Heart left ventricle (tissue), 16 donors: Measurements from ENCODE around the gene MDK. TPM values are rescaled to one million over a fixed set of nuclear protein-coding genes. Genes with fewer than 3 reads are reported as not detected.
A peak's percentile ranks its signal among the peaks of the same experiment; 100 is the strongest.

Experiments
- ATAC-seq, 4 donors: fragments of 200-7000 bp; cut with Tn5 transposase; one replicate each; pipeline ENCODE4 v1.9.1; 2020 to 2022; ENCODE audit warnings: moderate library complexity in 4 of 4, mild to moderate bottlenecking in 3 of 4, moderate number of reproducible peaks in 1 of 4
- DNase-seq, 5 donors: peaks; one replicate each; pipeline ENCODE4 v3.0.0-alpha.2; 2020
- H3K27ac ChIP-seq, 12 donors: fragments of 200-600 bp; sonication (generic) in 4 of 12; one replicate each; pipeline versions ENCODE4 v1.5.0 to v1.8.0; 2016 to 2022; ENCODE audit warnings: mild to moderate bottlenecking in 2 of 12
- H3K27me3 ChIP-seq, 9 donors: fragments of 200-600 bp; sonication (generic) in 2 of 9; one replicate each; pipeline versions ENCODE4 v1.5.1 to v1.8.0; 2016 to 2022; ENCODE audit warnings: mild to moderate bottlenecking in 3 of 9
- H3K36me3 ChIP-seq, 9 donors: fragments of 200-600 bp; sonication (generic) in 2 of 9; one replicate each; pipeline versions ENCODE4 v1.5.0 to v1.8.0; 2018 to 2022; ENCODE audit warnings: mild to moderate bottlenecking in 2 of 9
- H3K4me1 ChIP-seq, 12 donors: fragments of 200-600 bp; sonication (generic) in 4 of 12; one replicate each; pipeline versions ENCODE4 v1.5.0 to v1.8.0; 2016 to 2022; ENCODE audit warnings: mild to moderate bottlenecking in 3 of 12
- H3K4me3 ChIP-seq, 12 donors: fragments of 200-600 bp; sonication (generic) in 4 of 12; one replicate each; pipeline versions ENCODE4 v1.5.0 to v1.8.0; 2017 to 2022; ENCODE audit warnings: mild to moderate bottlenecking in 9 of 12, moderate library complexity in 4 of 12
- H3K9me3 ChIP-seq, 12 donors: fragments of 200-600 bp; sonication (generic) in 4 of 12; one replicate each; pipeline versions ENCODE4 v1.5.0 to v1.8.0; 2016 to 2022; ENCODE audit warnings: mild to moderate bottlenecking in 1 of 12
- POLR2A ChIP-seq, 2 donors: fragments of 450-650 bp; IDR thresholded peaks; one replicate each; pipeline ENCODE4 v1.6.1; 2017; ENCODE audit warnings: antibody characterized with exemption in 2 of 2, mild to moderate bottlenecking in 2 of 2, moderate library complexity in 2 of 2
- WGBS, 4 donors: extraction: QIAGEN DNeasy Blood & Tissue Kit in 2 of 4; methylation state at CpG; one replicate each; pipeline versions ENCODE4 v1.1.5 to v1.1.7; 2013 to 2018; 5-methylcytosine and 5-hydroxymethylcytosine counted together
- intact Hi-C, 10 donors: fragments of 100-400 bp; cut with DNase I; formaldehyde crosslinking; loops; one replicate each; pipeline versions ENCODE4 v1.11.1 to v1.14.2; 2022
- polyA plus RNA-seq, 2 donors: library from polyadenylated mRNA; stranded (reverse); fragments of 200-250 nt; gene quantifications; one replicate each; pipeline ENCODE4 v1.2.3, GENCODE V29; 2013
- total RNA-seq, 9 donors: library from RNA; depleted of rRNA in 2 of 9; stranded (reverse); fragments of >200 nt in 2 of 9; fragmentation: NEBNext Ultra II Directional in 3 of 9; extraction: Animal tissue kit (Norgen Biotek cat#: 25700) in 3 of 9; gene quantifications; one replicate each; pipeline versions ENCODE4 v1.1.0 to v1.2.4, GENCODE V29; 2016 to 2023
- TF ChIP-seq, protein P1 (sequence below), 12 donors: fragments of 200-600 bp; sonication (generic) in 4 of 12; IDR thresholded peaks; one replicate each; pipeline versions ENCODE4 v1.5.0 to v1.8.0; 2018 to 2022; ENCODE audit warnings: antibody characterized with exemption in 12 of 12, mild to moderate bottlenecking in 5 of 12
- donor health status: ischemic (EF 13 %, LVEDD 7.1; RV severe dilation, severe dysfunction).
- donor health status: healthy with polysubstance abuse.
- donor health status: DM: no; HTN: yes; CAD: no.
- donor health status: DM: no; HTN: no; CAD: no.
- donor health status: ischemic (EF 25% LVEDD 6.9; RV normal size, moderate dysfunction).
- donor health status: ischemic (EF 25% LVEDD 5.7; RV mildly dilated, moderate dysfunction).
- donor health status: healthy.
- donor health status: DM: yes; HTN: yes; CAD: no.
- donor health status: ischemic (EF 35%, LVEDD 5.7; RV mildly dilated, moderate dysfunction).
- donor health status: nonischemic (EF 11% LVEDD 7.7; RV severe dilation, severe dysfunction).
- donor health status: DM: yes; HTN: yes; CAD: no.
- donor health status: PGD.
- donor health status: ischemic (EF 29% LVEDD 5.4; RV normal size, mild dysfunction).
- donor health status: nonischemic (EF 23%, LVEDD 6.1; RV moderate dilation, normal function).

Gene MDK
- total and polyA plus RNA-seq, 11 donors = 1.9 to 26.5 (median 5.4) TPM

DNA sequence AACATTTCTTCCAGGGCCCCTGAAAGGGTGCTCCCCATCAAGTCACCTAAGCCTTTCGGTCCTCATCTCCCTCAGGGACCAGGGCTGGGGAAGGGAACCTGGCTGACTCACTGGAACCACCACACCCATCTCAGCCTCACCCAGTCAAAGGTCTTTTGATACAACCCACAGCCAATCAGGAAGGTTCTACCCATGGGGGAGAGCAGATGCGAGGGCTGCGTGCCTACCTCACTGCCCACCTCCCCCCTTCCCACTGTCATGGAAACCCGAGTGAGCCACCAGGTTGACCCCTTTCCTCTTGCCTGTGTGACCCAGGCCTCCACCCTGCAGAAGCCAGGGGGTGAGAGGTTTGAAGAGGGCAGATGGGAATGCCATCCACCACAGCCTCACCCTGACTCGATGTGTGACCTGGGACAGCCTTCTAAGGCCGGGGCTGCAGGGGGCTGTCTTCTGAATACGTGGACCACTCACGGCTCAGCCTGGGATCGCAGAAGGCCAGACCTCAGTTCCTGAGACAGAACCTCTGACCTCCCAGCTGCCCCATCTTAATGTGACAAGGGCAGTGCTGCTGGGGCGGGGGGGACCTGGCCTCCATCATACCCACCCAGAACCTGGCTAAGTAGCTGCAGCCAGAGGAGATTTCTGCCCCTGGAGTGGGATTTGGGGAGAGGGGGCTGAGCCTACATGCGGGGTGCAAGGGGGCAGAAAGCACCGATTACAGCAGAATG lies 2.7 kb downstream of the MDK start:
- no peaks in the 10 kb centered on the region for H3K36me3 ChIP-seq
- 92 to 94% (median 93%) methylated on average over 11 to 12 of the region's 12 CpGs for WGBS, 4 donors
- peaks cover 0 to 34% (median 6%) of the 10 kb centered on the region in 9 donors for H3K27me3 ChIP-seq
- no peak overlapping the region for H3K27ac ChIP-seq
- no peak for ATAC-seq
- no peak overlapping the region for H3K4me3 ChIP-seq
- intact Hi-C loops = loop anchor here in 3 of 10 donors (10.0 kb wide), 1 partner anchor 231 kb away; the partner anchor contains the start of genes ATG13 (in 3 of the 3) and HARBI1 (in 3 of the 3)
- H3K4me1 ChIP-seq = peaks cover 0 to 37% (median 20%) of the 10 kb centered on the region in 12 donors
- no peak for TF ChIP-seq POLR2A (IDR thresholded peaks at IDR 0.05)
- TF ChIP-seq, protein P1, sequence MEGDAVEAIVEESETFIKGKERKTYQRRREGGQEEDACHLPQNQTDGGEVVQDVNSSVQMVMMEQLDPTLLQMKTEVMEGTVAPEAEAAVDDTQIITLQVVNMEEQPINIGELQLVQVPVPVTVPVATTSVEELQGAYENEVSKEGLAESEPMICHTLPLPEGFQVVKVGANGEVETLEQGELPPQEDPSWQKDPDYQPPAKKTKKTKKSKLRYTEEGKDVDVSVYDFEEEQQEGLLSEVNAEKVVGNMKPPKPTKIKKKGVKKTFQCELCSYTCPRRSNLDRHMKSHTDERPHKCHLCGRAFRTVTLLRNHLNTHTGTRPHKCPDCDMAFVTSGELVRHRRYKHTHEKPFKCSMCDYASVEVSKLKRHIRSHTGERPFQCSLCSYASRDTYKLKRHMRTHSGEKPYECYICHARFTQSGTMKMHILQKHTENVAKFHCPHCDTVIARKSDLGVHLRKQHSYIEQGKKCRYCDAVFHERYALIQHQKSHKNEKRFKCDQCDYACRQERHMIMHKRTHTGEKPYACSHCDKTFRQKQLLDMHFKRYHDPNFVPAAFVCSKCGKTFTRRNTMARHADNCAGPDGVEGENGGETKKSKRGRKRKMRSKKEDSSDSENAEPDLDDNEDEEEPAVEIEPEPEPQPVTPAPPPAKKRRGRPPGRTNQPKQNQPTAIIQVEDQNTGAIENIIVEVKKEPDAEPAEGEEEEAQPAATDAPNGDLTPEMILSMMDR (IDR thresholded peaks at IDR 0.05) = no peak
- no peaks in the 10 kb centered on the region for H3K9me3 ChIP-seq
- DNase-seq = peak in 1 of 5 donors; percentile 20

DNA sequence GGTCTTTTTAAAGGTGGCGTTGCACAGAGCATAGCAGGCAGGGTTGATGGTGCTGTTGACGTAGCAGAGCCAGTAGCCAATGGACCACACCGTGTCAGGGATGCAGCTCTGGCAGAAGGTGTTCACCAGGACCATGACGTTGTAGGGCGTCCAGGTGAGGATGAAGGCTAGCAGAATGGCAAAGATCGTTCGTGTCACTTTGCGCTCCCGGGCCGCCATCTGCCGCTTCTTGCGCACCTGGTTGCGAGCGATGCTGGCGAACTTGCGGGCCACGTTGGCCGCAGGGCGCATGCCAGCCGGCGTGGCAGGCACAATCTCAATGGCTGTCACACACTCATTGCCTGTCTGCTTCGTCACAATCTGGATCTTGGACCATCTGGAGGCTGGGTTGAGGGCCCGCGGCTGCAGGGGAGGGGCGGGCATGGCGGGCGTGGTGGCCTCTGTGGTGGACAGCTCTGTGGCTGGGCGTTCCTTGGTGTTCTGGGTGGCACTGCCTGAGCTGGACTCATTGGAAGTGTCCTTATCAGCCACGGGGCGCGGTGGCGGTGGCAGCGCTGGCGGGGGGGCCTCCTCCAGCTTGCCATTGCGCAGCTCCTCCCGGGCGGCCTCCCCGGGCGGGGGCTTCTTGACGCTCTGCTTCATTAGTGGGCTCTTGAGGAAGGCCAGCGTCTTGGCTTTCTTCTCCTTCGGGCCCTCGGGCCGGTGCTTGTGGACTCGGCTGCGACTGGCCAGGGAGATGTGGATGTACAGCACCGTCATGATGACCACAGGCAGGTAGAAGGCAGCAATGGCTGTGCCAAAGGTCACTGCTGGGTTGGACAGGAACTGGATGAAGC lies 3.9 kb downstream of the MDK start:
- intact Hi-C loops = loop anchor here in 7 of 10 donors (5.0 to 10.0 kb wide), 4 partner anchors 142 to 232 kb away; partner anchors contain the start of genes ATG13 (in 4 of the 7) and HARBI1 (in 4 of the 7)
- Histone ChIP-seq H3K4me1 (peaks cover 0 to 45% (median 28%) of the 10 kb centered on the region in 12 donors), H3K4me3 (no peak overlapping the region), H3K9me3 (no peaks in the 10 kb centered on the region), H3K27ac (no peak overlapping the region), H3K27me3 (peaks cover 9 to 47% (median 13%) of the 10 kb centered on the region in 9 donors), H3K36me3 (no peaks in the 10 kb centered on the region)
- ATAC-seq (no peak), DNase-seq (peak in 1 of 5 donors; percentile 18)
- TF ChIP-seq, protein P1 (IDR thresholded peaks at IDR 0.05) = no peak
- TF ChIP-seq POLR2A (IDR thresholded peaks at IDR 0.05) = no peak
- WGBS, 4 donors = 95 to 97% (median 95%) methylated on average over 31 to 47 of the region's 47 CpGs

DNA sequence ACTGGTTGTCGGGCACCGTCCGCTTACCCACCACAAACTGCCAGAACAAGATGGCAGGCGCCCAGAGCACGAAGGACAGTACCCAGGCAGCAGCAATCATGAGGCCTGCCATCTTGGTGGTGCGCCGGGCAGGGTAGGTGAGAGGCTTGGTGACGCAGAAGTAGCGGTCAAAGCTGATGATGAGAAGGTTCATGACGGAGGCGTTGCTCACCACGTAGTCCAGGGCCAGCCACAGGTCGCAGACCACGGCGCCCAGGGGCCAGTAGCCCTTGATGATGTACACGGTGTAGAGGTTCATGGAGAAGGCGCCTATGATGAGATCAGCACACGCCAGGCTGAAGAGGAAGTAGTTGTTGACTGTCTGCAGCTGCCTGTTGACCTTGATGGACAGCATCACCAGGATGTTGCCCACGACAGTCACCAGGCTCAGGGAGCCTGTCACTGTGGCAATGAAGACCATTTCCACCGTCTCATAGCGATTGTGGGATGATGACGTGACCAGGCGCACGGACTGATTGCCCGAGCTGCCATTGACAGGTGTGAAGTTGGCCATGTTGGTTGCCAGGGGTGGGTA lies 4.6 kb downstream of the MDK start:
- Histone ChIP-seq H3K27me3 (peaks cover 11 to 54% (median 18%) of the 10 kb centered on the region in 9 donors), H3K4me3 (no peak overlapping the region), H3K9me3 (no peaks in the 10 kb centered on the region), H3K4me1 (peaks cover 0 to 47% (median 26%) of the 10 kb centered on the region in 12 donors), H3K36me3 (no peaks in the 10 kb centered on the region), H3K27ac (no peak overlapping the region)
- intact Hi-C loops = loop anchor here in 7 of 10 donors (5.0 to 10.0 kb wide), 4 partner anchors 141 to 231 kb away; partner anchors contain the start of genes ATG13 (in 4 of the 7) and HARBI1 (in 4 of the 7)
- TF ChIP-seq, protein P1 (IDR thresholded peaks at IDR 0.05) = no peak
- TF ChIP-seq POLR2A (IDR thresholded peaks at IDR 0.05) = no peak
- WGBS, 4 donors = 92 to 98% (median 96%) methylated on average over 19 to 25 of the region's 25 CpGs
- ATAC-seq (no peak), DNase-seq (no peak)
